ENCODE measurements around the gene CCL14. TPM values are rescaled to one million over a fixed set of nuclear protein-coding genes. Genes with fewer than 3 reads are reported as not detected.
"Not testable (repeated sequence)": the region's sequence is repeated elsewhere in the genome, so short reads cannot be mapped to it uniquely, and the experiment has no call there.

The CCL14 gene
- total RNA-seq, 2 experiments from 2014 or later, result not detected

DNA sequence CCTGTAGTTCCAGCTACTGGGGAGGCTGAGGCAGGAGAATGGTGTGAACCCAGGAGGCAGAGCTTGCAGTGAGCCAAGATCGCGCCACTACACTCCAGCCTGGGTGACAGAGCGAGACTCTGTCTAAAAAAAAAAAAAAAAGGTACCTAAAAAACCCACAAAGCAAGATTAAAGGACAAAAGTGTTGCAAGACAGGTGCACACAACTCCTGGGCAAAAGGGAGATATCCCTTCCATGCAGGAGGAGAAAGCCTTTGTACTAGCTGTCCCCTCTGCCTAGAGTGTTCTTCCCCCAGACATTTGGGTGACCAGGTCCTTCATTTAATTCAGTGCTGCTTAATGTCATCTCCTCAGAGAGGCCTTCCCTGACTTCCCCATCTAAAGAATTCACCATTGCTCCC lies 48.0 kb downstream of the CCL14 start:
- CTCF ChIA-PET, result interaction anchor here (1.0 kb wide), 2 partner anchors 23 to 89 kb away, joined by 3 read pairs; no protein-coding TSS in a partner anchor
- not testable (repeated sequence) for ATAC-seq; H3K36me3 Mint-ChIP-seq (ENCODE audit: low read depth)

DNA sequence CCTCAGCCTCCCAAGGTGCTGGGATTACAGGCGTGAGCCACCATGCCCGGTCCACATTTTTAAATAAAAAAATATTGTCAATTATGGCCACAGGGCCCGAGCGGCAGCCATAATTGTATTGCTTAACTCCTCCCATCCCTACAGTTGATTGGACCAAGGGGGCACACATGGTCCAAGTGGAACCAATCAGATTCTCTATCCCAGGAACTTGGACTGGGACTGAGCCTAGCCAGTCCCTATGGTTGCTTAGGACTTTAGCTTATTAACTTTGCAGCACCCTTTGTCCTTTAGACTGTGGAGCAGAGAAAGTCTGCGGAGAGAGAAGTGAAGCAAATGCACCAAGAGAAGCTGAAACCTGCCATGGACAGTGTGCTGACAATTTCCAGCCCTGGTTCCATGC lies 50.5 kb downstream of the CCL14 start:
- H3K36me3 Mint-ChIP-seq (ENCODE audit: low read depth), result no peaks in the 10 kb centered on the region
- peaks cover 5% of the 10 kb centered on the region for H3K4me1 Mint-ChIP-seq
- DNase-seq (no peak), ATAC-seq (no peak)
- intact Hi-C loops (cut with DNase I, micrococcal nuclease), result no loop called here
- H3K27me3 Mint-ChIP-seq, result no peaks in the 10 kb centered on the region
- no peak overlapping the region for H3K27ac Mint-ChIP-seq
- ChIA-PET CTCF (interaction anchor here (1.1 kb wide), 2 partner anchors 33 to 136 kb away, joined by 3 read pairs; no protein-coding TSS in a partner anchor), POLR2A (no interaction called here)
- no peak overlapping the region for H3K4me3 Mint-ChIP-seq
- H3K9me3 Mint-ChIP-seq (ENCODE audit: low read depth), result no peaks in the 10 kb centered on the region

More for the DNA sequence above, 48.0 kb downstream of the CCL14 start:
- H3K4me1 Mint-ChIP-seq; H3K27me3 Mint-ChIP-seq; H3K27ac Mint-ChIP-seq; DNase-seq; intact Hi-C loops (cut with DNase I, micrococcal nuclease); POLR2A ChIA-PET; H3K4me3 Mint-ChIP-seq; H3K9me3 Mint-ChIP-seq (ENCODE audit: low read depth): not testable (repeated sequence)

DNA sequence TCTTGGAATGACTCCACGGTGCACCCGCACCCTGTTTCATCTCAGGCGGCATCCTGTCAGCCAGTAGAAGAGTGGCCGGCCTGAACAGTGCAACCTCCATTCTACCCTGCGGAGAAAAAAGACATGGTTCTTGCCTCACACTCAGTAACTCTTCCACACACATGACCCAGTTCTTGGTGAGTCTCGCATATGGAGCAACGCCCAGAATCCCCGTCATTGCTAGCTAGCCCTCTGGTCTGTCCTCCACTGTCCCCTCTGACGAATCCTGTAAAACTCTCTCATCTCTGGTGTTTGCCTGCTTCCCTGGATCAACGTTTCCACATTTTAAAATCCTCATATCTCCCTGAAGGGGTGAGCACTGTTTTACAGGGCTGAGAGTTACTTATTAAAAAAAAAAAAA lies 51.8 kb downstream of the CCL14 start:
- ATAC-seq (no peak), DNase-seq (no peak)
- intact Hi-C loops (cut with DNase I, micrococcal nuclease), result no loop called here
- H3K4me3 Mint-ChIP-seq, result no peak overlapping the region
- POLR2A ChIA-PET, result no interaction called here
- no peaks in the 10 kb centered on the region for H3K9me3 Mint-ChIP-seq (ENCODE audit: low read depth)
- H3K4me1 Mint-ChIP-seq, result peaks cover 16% of the 10 kb centered on the region
- CTCF ChIA-PET, result no interaction called here
- H3K27me3 Mint-ChIP-seq, result no peaks in the 10 kb centered on the region
- H3K36me3 Mint-ChIP-seq (ENCODE audit: low read depth), result peaks cover 1% of the 10 kb centered on the region
- no peak overlapping the region for H3K27ac Mint-ChIP-seq

Other genes starting within 250 kb of the CCL14 start
- gene GAS2L2, start 233.5 kb downstream of the CCL14 start, total RNA-seq, result under 1 TPM in 1 of 2 experiments, not detected in 1; 0.07 TPM
- not detected for gene C17orf50, start 225.8 kb downstream of the CCL14 start, total RNA-seq
- gene MMP28, start 191.1 kb downstream of the CCL14 start, total RNA-seq, result under 1 TPM in 1 of 2 experiments, not detected in 1; 0.09 TPM
- gene TAF15, start 177.2 kb downstream of the CCL14 start, total RNA-seq, result 100 to 1,000 TPM; 316 to 330 TPM
- under 1 TPM in 1 of 2 experiments, not detected in 1; 0.18 TPM for gene HEATR9, start 117.8 kb downstream of the CCL14 start, total RNA-seq
- 10 to 100 TPM; 33.1 to 50.4 TPM for gene CCL5, start 106.4 kb downstream of the CCL14 start, total RNA-seq
- gene RDM1, start 56.0 kb downstream of the CCL14 start, total RNA-seq, result 1 to 10 TPM; 4.4 to 6.5 TPM
- not detected for gene LYZL6, start 43.0 kb downstream of the CCL14 start, total RNA-seq
- gene CCL16, start 5.2 kb downstream of the CCL14 start, total RNA-seq, result not detected
- gene CCL15, start 14.8 kb upstream of the CCL14 start, total RNA-seq, result not detected
- not detected for gene CCL23, start 31.2 kb upstream of the CCL14 start, total RNA-seq
- not detected for gene CCL18, start 77.5 kb upstream of the CCL14 start, total RNA-seq
- gene CCL3, start 103.4 kb upstream of the CCL14 start, total RNA-seq, result 100 to 1,000 TPM; 287 to 296 TPM
- gene CCL4, start 117.1 kb upstream of the CCL14 start, total RNA-seq, result 100 to 1,000 TPM; 290 to 311 TPM
- 1 to 10 TPM in 1 of 2 experiments, under 1 TPM in 1; 0.83 to 2.0 TPM for gene TBC1D3B, start 189.9 kb upstream of the CCL14 start, total RNA-seq
- 1 to 10 TPM; 5.8 to 6.4 TPM for gene CCL3L1, start 210.0 kb upstream of the CCL14 start, total RNA-seq
- gene CCL4L2, start 224.3 kb upstream of the CCL14 start, total RNA-seq, result 1 to 10 TPM; 4.8 to 6.4 TPM

Data from activated CD4-positive, alpha-beta T cell treated with anti-CD3 and anti-CD28 coated beads for 36 hours (primary cell).